Sigmoid colon (tissue), 7 donors: ENCODE results near the gene CFAP300. TPM values are rescaled to one million over a fixed set of nuclear protein-coding genes. Genes with fewer than 3 reads are reported as not detected.

Experiments used
- DNase-seq: peaks from one replicate; pipeline ENCODE4 v3.0.0-alpha.2; 2019
- H3K27ac ChIP-seq, 4 donors: fragments of 200-600 bp; sonication (generic); one replicate each; pipeline ENCODE4 v1.5.1; 2016 to 2019; ENCODE audit warnings: mild to moderate bottlenecking in 1 of 4
- H3K27me3 ChIP-seq, 3 donors: fragments of 200-600 bp; sonication (generic); one replicate each; pipeline ENCODE4 v1.5.1; 2019; ENCODE audit warnings: mild to moderate bottlenecking in 1 of 3
- H3K36me3 ChIP-seq, 4 donors: fragments of 200-600 bp; sonication (generic); one replicate each; pipeline ENCODE4 v1.5.1; 2016 to 2019
- H3K4me1 ChIP-seq, 4 donors: fragments of 200-600 bp; sonication (generic); one replicate each; pipeline ENCODE4 v1.5.1; 2017 to 2019
- H3K4me3 ChIP-seq, 4 donors: fragments of 200-600 bp; sonication (generic); one replicate each; pipeline ENCODE4 v1.5.1; 2017 to 2019; ENCODE audit warnings: mild to moderate bottlenecking in 2 of 4, moderate library complexity in 1 of 4
- H3K9me3 ChIP-seq, 4 donors: fragments of 200-600 bp in 3 of 4; sonication (generic) in 3 of 4; one replicate each; pipeline versions ENCODE4 v1.5.1 to v1.6.1; 2013 to 2019
- CTCF ChIP-seq, 4 experiments: fragments of 450-650 bp in 3 of 4; fragments of 200-600 bp in 1 of 4; IDR thresholded peaks; one replicate each; pipeline ENCODE4 v1.5.1; 2016 to 2019; ENCODE audit warnings: antibody characterized with exemption in 4 of 4, mild to moderate bottlenecking in 3 of 4, moderate library complexity in 2 of 4
- EP300 ChIP-seq, 4 donors: sonication (generic); formaldehyde crosslinking; IDR thresholded peaks; one replicate each; pipeline ENCODE4 v1.6.1; 2017; ENCODE audit warnings: antibody characterized with exemption in 4 of 4
- POLR2A ChIP-seq, 2 donors: fragments of 450-650 bp; IDR thresholded peaks; one replicate each; pipeline ENCODE4 v1.6.1; 2016; ENCODE audit warnings: antibody characterized with exemption in 2 of 2, mild to moderate bottlenecking in 2 of 2, moderate library complexity in 2 of 2
- POLR2AphosphoS5 ChIP-seq, 4 donors: sonication (generic); formaldehyde crosslinking; IDR thresholded peaks; one replicate each; pipeline ENCODE4 v1.6.1; 2017; ENCODE audit warnings: antibody characterized with exemption in 4 of 4
- WGBS, 2 donors: extraction: QIAGEN DNeasy Blood & Tissue Kit; methylation state at CpG; one replicate each; pipeline ENCODE4 v1.1.7; 2013; 5-methylcytosine and 5-hydroxymethylcytosine counted together
- intact Hi-C: fragments of 100-400 bp; cut with DNase I; formaldehyde crosslinking; loops from one replicate; pipeline ENCODE4 v1.15.1; 2023
- polyA plus RNA-seq, 3 donors: library from polyadenylated mRNA; stranded (reverse); fragments of 200-250 nt; gene quantifications; one replicate each; pipeline ENCODE4 v1.2.3, GENCODE V29; 2013
- total RNA-seq, 4 donors: library from RNA; depleted of rRNA; stranded (reverse); fragments of >200 nt; gene quantifications; one replicate each; pipeline ENCODE4 v1.1.0, GENCODE V29; 2016
- donor health status: healthy with polysubstance abuse.
- donor health status: Bipolar disorder and iron deficiency.
- donor health status: healthy.

CFAP300 gene
- total and polyA plus RNA-seq, 7 donors: 0.76 to 15.0 (median 2.4) TPM; not detected in 1

GRCh38 chr11:102117472-102118113 lies 70.4 kb downstream of the CFAP300 start:
- intact Hi-C loops: no loop called here
- no peak for TF ChIP-seq EP300 (IDR thresholded peaks at IDR 0.05)
- no peak for TF ChIP-seq CTCF (IDR thresholded peaks at IDR 0.05)
- no peak for TF ChIP-seq POLR2AphosphoS5 (IDR thresholded peaks at IDR 0.05)
- no peak for TF ChIP-seq POLR2A (IDR thresholded peaks at IDR 0.05)

GRCh38 chr11:102118937-102119336 lies 71.7 kb downstream of the CFAP300 start:
- no peak for TF ChIP-seq POLR2A (IDR thresholded peaks at IDR 0.05)
- TF ChIP-seq POLR2AphosphoS5 (IDR thresholded peaks at IDR 0.05): no peak
- TF ChIP-seq EP300 (IDR thresholded peaks at IDR 0.05): no peak
- peaks cover 0 to 71% (median 46%) of the 10 kb centered on the region in 4 donors for H3K4me1 ChIP-seq
- no peaks in the 10 kb centered on the region for H3K9me3 ChIP-seq
- H3K4me3 ChIP-seq: no peak overlapping the region
- intact Hi-C loops: no loop called here
- 12 to 24% methylated on average over 3 of the region's 3 CpGs for WGBS, 2 donors
- H3K27ac ChIP-seq: no peak overlapping the region
- H3K27me3 ChIP-seq: no peaks in the 10 kb centered on the region
- peaks cover 0 to 11% (median 0%) of the 10 kb centered on the region in 4 donors for H3K36me3 ChIP-seq
- DNase-seq: no peak

More at GRCh38 chr11:102117472-102118113, 70.4 kb downstream of the CFAP300 start:
- Histone ChIP-seq H3K27ac (no peak overlapping the region), H3K4me3 (no peak overlapping the region), H3K4me1 (peaks cover 0 to 85% (median 54%) of the 10 kb centered on the region in 4 donors), H3K36me3 (peaks cover 0 to 11% (median 0%) of the 10 kb centered on the region in 4 donors), H3K9me3 (no peaks in the 10 kb centered on the region), H3K27me3 (no peaks in the 10 kb centered on the region)
- 7 to 22% methylated on average over 4 of the region's 4 CpGs for WGBS, 2 donors
- no peak for DNase-seq

GRCh38 chr11:102119997-102120396 lies 72.8 kb downstream of the CFAP300 start:
- Histone ChIP-seq H3K9me3 (no peaks in the 10 kb centered on the region), H3K4me3 (no peak overlapping the region), H3K36me3 (peaks cover 0 to 2% (median 0%) of the 10 kb centered on the region in 4 donors), H3K4me1 (peaks cover 0 to 61% (median 40%) of the 10 kb centered on the region in 4 donors), H3K27me3 (no peaks in the 10 kb centered on the region), H3K27ac (no peak overlapping the region)
- 29 to 32% methylated on average over 4 of the region's 4 CpGs for WGBS, 2 donors
- no peak for TF ChIP-seq EP300 (IDR thresholded peaks at IDR 0.05)
- no peak for TF ChIP-seq POLR2A (IDR thresholded peaks at IDR 0.05)
- no peak for TF ChIP-seq POLR2AphosphoS5 (IDR thresholded peaks at IDR 0.05)
- no peak for TF ChIP-seq CTCF (IDR thresholded peaks at IDR 0.05)
- DNase-seq: no peak
- intact Hi-C loops: no loop called here

- 52 to 58% methylated on average over 3 of the region's 3 CpGs for WGBS, 2 donors
- TF ChIP-seq POLR2A (IDR thresholded peaks at IDR 0.05): no peak
- TF ChIP-seq CTCF (IDR thresholded peaks at IDR 0.05): no peak
- no peak for TF ChIP-seq EP300 (IDR thresholded peaks at IDR 0.05)
- TF ChIP-seq POLR2AphosphoS5 (IDR thresholded peaks at IDR 0.05): no peak
- Histone ChIP-seq H3K27me3 (no peaks in the 10 kb centered on the region), H3K9me3 (no peaks in the 10 kb centered on the region), H3K27ac (no peak overlapping the region), H3K4me1 (peaks cover 0 to 56% (median 38%) of the 10 kb centered on the region in 4 donors), H3K36me3 (no peaks in the 10 kb centered on the region), H3K4me3 (no peak overlapping the region)
- no peak for DNase-seq
- intact Hi-C loops: no loop called here
Measured at GRCh38 chr11:102120437-102120973, 73.3 kb downstream of the CFAP300 start.

GRCh38 chr11:102121329-102121728 lies 74.1 kb downstream of the CFAP300 start:
- Histone ChIP-seq H3K27me3 (no peaks in the 10 kb centered on the region), H3K36me3 (no peaks in the 10 kb centered on the region), H3K9me3 (no peaks in the 10 kb centered on the region), H3K27ac (no peak overlapping the region), H3K4me3 (no peak overlapping the region), H3K4me1 (peaks cover 0 to 47% (median 30%) of the 10 kb centered on the region in 4 donors)
- WGBS, 2 donors: 87 to 88% methylated on average over 2 of the region's 2 CpGs
- TF ChIP-seq CTCF (IDR thresholded peaks at IDR 0.05) (no peak), EP300 (IDR thresholded peaks at IDR 0.05) (no peak), POLR2A (IDR thresholded peaks at IDR 0.05) (no peak), POLR2AphosphoS5 (IDR thresholded peaks at IDR 0.05) (no peak)
- no peak for DNase-seq
- intact Hi-C loops: no loop called here
